ENCODE data around the gene CD99. TPM values are rescaled to one million over a fixed set of nuclear protein-coding genes. Genes with fewer than 3 reads are reported as not detected.

Gene CD99
- total and polyA plus RNA-seq, 2 donors (not counting 3 experiments of a cell fraction or from before 2014, with no cell fraction given) = 364 to 654 TPM

- ChIA-PET CTCF (no interaction called here), POLR2A (no interaction called here)
- Histone ChIP-seq H3K9me1 (replicated peaks; ENCODE audit: control insufficient read depth, extremely low read depth, insufficient read depth, low read length) (no peaks in the 10 kb centered on the region), H3K27ac (ENCODE audit: insufficient read depth, low read depth, low read length) (no peak overlapping the region), H3K27me3 (ENCODE audit: control insufficient read depth in 2 of 2, insufficient read depth in 2 of 2, low read length in 2 of 2) (no peaks in the 10 kb centered on the region), H4K20me1 (replicated peaks; ENCODE audit: control insufficient read depth, extremely low read depth, insufficient read depth, low read length) (no peaks in the 10 kb centered on the region), H2AFZ (ENCODE audit: low read depth, low read length) (no peak overlapping the region), H3K36me3 (ENCODE audit: control insufficient read depth in 2 of 2, extremely low read depth in 1 of 2, insufficient read depth in 2 of 2, low read length in 2 of 2) (no peaks in the 10 kb centered on the region), H3K9ac (replicated peaks; ENCODE audit: extremely low read depth, insufficient read depth, low read length) (no peak overlapping the region), H3K4me1 (ENCODE audit: control insufficient read depth, extremely low read depth, insufficient read depth, low read length) (no peaks in the 10 kb centered on the region), H3K4me3 (replicated peaks in 1 of 3; ENCODE audit: insufficient read depth in 1 of 3, low read depth in 1 of 3, low read length in 3 of 3) (no peak overlapping the region), H3K79me2 (ENCODE audit: control insufficient read depth, insufficient read depth, low read length) (no peaks in the 10 kb centered on the region), H3K4me2 (ENCODE audit: insufficient read depth, low read length) (no peak overlapping the region), H3K9me3 (replicated peaks; ENCODE audit: control insufficient read depth, insufficient read depth, low read length) (no peaks in the 10 kb centered on the region)
- intact Hi-C loops (cut with micrococcal nuclease) (no loop called here), dilution Hi-C loops (cut with MboI; ENCODE audit: extremely low pct_ligation_motif_present, low sequenced_read_pairs) (no loop called here)
- no TSS peak for BruUV-seq (replicated peaks)
- DNase-seq (ENCODE audit: low read depth, low spot score) (no peak), FAIRE-seq (no peak)
- TF ChIP-seq MYC (IDR thresholded peaks at IDR 0.05; ENCODE audit: low read depth, low read length) (no peak), JUN (IDR thresholded peaks at IDR 0.05; ENCODE audit: borderline replicate concordance, insufficient read depth, insufficient read length, low read depth) (no peak), POLR2AphosphoS5 (IDR thresholded peaks at IDR 0.05; ENCODE audit: insufficient read depth, low read depth, low read length) (no peak), POLR2A (IDR thresholded peaks at IDR 0.05; ENCODE audit: low read depth, low read length) (no peak), EZH2 (IDR thresholded peaks at IDR 0.05; ENCODE audit: borderline replicate concordance, low read depth, low read length, severe bottlenecking) (no peak), GATA2 (IDR thresholded peaks at IDR 0.05; ENCODE audit: insufficient read depth, insufficient read length, low read depth, low read length) (no peak), MAX (IDR thresholded peaks at IDR 0.05; ENCODE audit: insufficient read depth, insufficient read length) (no peak), FOS (IDR thresholded peaks at IDR 0.05; ENCODE audit: borderline replicate concordance, insufficient read depth, low read length) (no peak), CTCF (IDR thresholded peaks at IDR 0.05; ENCODE audit: extremely low read depth in 1 of 2, insufficient read depth in 1 of 2, low read depth in 1 of 2, low read length in 2 of 2) (no peak)
Observed at GRCh38 chrX:2656257-2656836, 34.7 kb upstream of the CD99 start.

All from endothelial cell of umbilical vein (primary cell).